ENCODE results near the gene RPL36A.

GRCh38 chrX:101407167-101407747, 16.4 kb downstream of the RPL36A start:
- TF ChIP-seq CTCF (IDR thresholded peaks at IDR 0.05; ENCODE audit: low read depth, low read length) (no peak), EZH2phosphoT487 (IDR thresholded peaks at IDR 0.05; ENCODE audit: low read depth) (no peak)
